Measurements from ENCODE around the gene SVEP1. TPM values are rescaled to one million over a fixed set of nuclear protein-coding genes. Genes with fewer than 3 reads are reported as not detected.

Gene SVEP1
- total RNA-seq, 1 experiment from 2014 or later = 0.45 TPM

GRCh38 chr9:110622368-110622767 is 42.8 kb upstream of the SVEP1 start:
- TF ChIP-seq CTCF (conservative IDR thresholded peaks at IDR 0.05; ENCODE audit: low read depth, low read length) (no peak), EZH2 (IDR thresholded peaks at IDR 0.05; ENCODE audit: borderline replicate concordance, low read depth, low read length, poor library complexity, severe bottlenecking) (no peak)
- H3K27ac ChIP-seq (ENCODE audit: low read depth, low read length, poor library complexity, severe bottlenecking) = no peak overlapping the region
- POLR2A ChIA-PET (ENCODE audit: low non-redundant PET) = no interaction called here
- no peak for DNase-seq (ENCODE audit: low spot score)
- BruUV-seq (replicated peaks) = no TSS peak
- H3K27me3 ChIP-seq (replicated peaks; ENCODE audit: insufficient read depth, low read depth, low read length, poor library complexity) = no peaks in the 10 kb centered on the region
- intact Hi-C loops (cut with micrococcal nuclease; ENCODE audit: unreplicated experiment) = loop anchor here (2.0 kb wide), 1 partner anchor 440 kb away; no protein-coding TSS in a partner anchor
- H3K4me1 ChIP-seq (ENCODE audit: insufficient read depth, low read length, poor library complexity, severe bottlenecking) = peaks cover 8% of the 10 kb centered on the region
- no peaks in the 10 kb centered on the region for H3K36me3 ChIP-seq (ENCODE audit: insufficient read depth, low read length, poor library complexity, severe bottlenecking)
- H3K9me3 ChIP-seq (ENCODE audit: low read depth, low read length, poor library complexity, severe bottlenecking) = no peaks in the 10 kb centered on the region
- H3K4me3 ChIP-seq (ENCODE audit: low read depth, low read length, poor library complexity, severe bottlenecking) = no peak overlapping the region
- CTCF ChIA-PET = interaction anchor here (1.0 to 1.9 kb wide), 2 partner anchors 439 to 441 kb away, joined by 3 to 12 read pairs; no protein-coding TSS in a partner anchor

GRCh38 chr9:110620726-110621125 is 41.2 kb upstream of the SVEP1 start:
- Histone ChIP-seq H3K9me3 (ENCODE audit: low read depth, low read length, poor library complexity, severe bottlenecking) (no peaks in the 10 kb centered on the region), H3K4me3 (ENCODE audit: low read depth, low read length, poor library complexity, severe bottlenecking) (no peak overlapping the region), H3K4me1 (ENCODE audit: insufficient read depth, low read length, poor library complexity, severe bottlenecking) (no peaks in the 10 kb centered on the region), H3K27ac (ENCODE audit: low read depth, low read length, poor library complexity, severe bottlenecking) (no peak overlapping the region), H3K36me3 (ENCODE audit: insufficient read depth, low read length, poor library complexity, severe bottlenecking) (no peaks in the 10 kb centered on the region), H3K27me3 (replicated peaks; ENCODE audit: insufficient read depth, low read depth, low read length, poor library complexity) (no peaks in the 10 kb centered on the region)
- DNase-seq (ENCODE audit: low spot score) = no peak
- intact Hi-C loops (cut with micrococcal nuclease; ENCODE audit: unreplicated experiment) = no loop called here
- TF ChIP-seq CTCF (conservative IDR thresholded peaks at IDR 0.05; ENCODE audit: low read depth, low read length) (no peak), EZH2 (IDR thresholded peaks at IDR 0.05; ENCODE audit: borderline replicate concordance, low read depth, low read length, poor library complexity, severe bottlenecking) (no peak)
- CTCF ChIA-PET = no interaction called here
- BruUV-seq (replicated peaks) = no TSS peak
- POLR2A ChIA-PET (ENCODE audit: low non-redundant PET) = no interaction called here

GRCh38 chr9:110619831-110620230 is 40.3 kb upstream of the SVEP1 start:
- Histone ChIP-seq H3K4me1 (ENCODE audit: insufficient read depth, low read length, poor library complexity, severe bottlenecking) (no peaks in the 10 kb centered on the region), H3K4me3 (ENCODE audit: low read depth, low read length, poor library complexity, severe bottlenecking) (no peak overlapping the region), H3K9me3 (ENCODE audit: low read depth, low read length, poor library complexity, severe bottlenecking) (no peaks in the 10 kb centered on the region), H3K27me3 (replicated peaks; ENCODE audit: insufficient read depth, low read depth, low read length, poor library complexity) (no peaks in the 10 kb centered on the region), H3K36me3 (ENCODE audit: insufficient read depth, low read length, poor library complexity, severe bottlenecking) (no peaks in the 10 kb centered on the region), H3K27ac (ENCODE audit: low read depth, low read length, poor library complexity, severe bottlenecking) (no peak overlapping the region)
- BruUV-seq (replicated peaks) = no TSS peak
- POLR2A ChIA-PET (ENCODE audit: low non-redundant PET) = no interaction called here
- DNase-seq (ENCODE audit: low spot score) = no peak
- intact Hi-C loops (cut with micrococcal nuclease; ENCODE audit: unreplicated experiment) = no loop called here
- CTCF ChIA-PET = no interaction called here
- no peak for TF ChIP-seq CTCF (conservative IDR thresholded peaks at IDR 0.05; ENCODE audit: low read depth, low read length)
- no peak for TF ChIP-seq EZH2 (IDR thresholded peaks at IDR 0.05; ENCODE audit: borderline replicate concordance, low read depth, low read length, poor library complexity, severe bottlenecking)

Measured in A673 (cell line).